ENCODE data around the gene CAMK2D. TPM values are rescaled to one million over a fixed set of nuclear protein-coding genes. Genes with fewer than 3 reads are reported as not detected.

The CAMK2D gene
- total and polyA plus RNA-seq, 4 donors = 10.1 to 31.0 (median 25.6) TPM

- Histone ChIP-seq H3K27me3 (ENCODE audit: control insufficient read depth in 4 of 4, insufficient read depth in 4 of 4, low read length in 3 of 4) (no peaks in the 10 kb centered on the region), H3K4me3 (ENCODE audit: low read depth in 1 of 3, low read length in 3 of 3) (no peak overlapping the region), H3K9ac (ENCODE audit: low read depth in 1 of 2, low read length in 2 of 2) (no peak overlapping the region), H3K27ac (ENCODE audit: low read depth in 1 of 2, low read length in 2 of 2) (no peak overlapping the region), H3K36me3 (ENCODE audit: control insufficient read depth in 4 of 4, insufficient read depth in 3 of 4, low read depth in 1 of 4, low read length in 3 of 4) (no peaks in the 10 kb centered on the region), H3K4me1 (ENCODE audit: control insufficient read depth in 4 of 4, insufficient read depth in 4 of 4, low read length in 3 of 4) (no peaks in the 10 kb centered on the region), H3K9me3 (ENCODE audit: control insufficient read depth in 4 of 4, low read length in 3 of 4) (no peaks in the 10 kb centered on the region)
- no peak for DNase-seq (ENCODE audit: low spot score)
- TF ChIP-seq RAD21 (IDR thresholded peaks at IDR 0.05) = no peak
- TF ChIP-seq ATF3 (IDR thresholded peaks at IDR 0.05) = no peak
- no peak for TF ChIP-seq NR2F2 (IDR thresholded peaks at IDR 0.05)
- TF ChIP-seq MAX (IDR thresholded peaks at IDR 0.05) = no peak
- TF ChIP-seq HNF4G (IDR thresholded peaks at IDR 0.05) = no peak
- no peak for TF ChIP-seq JUND (IDR thresholded peaks at IDR 0.05)
- TF ChIP-seq FOXA2 (IDR thresholded peaks at IDR 0.05) = no peak
- no peak for TF ChIP-seq YY1 (IDR thresholded peaks at IDR 0.05)
- TF ChIP-seq CTCF (IDR thresholded peaks at IDR 0.05; ENCODE audit: low read depth, low read length, missing input control) = no peak
- TF ChIP-seq ZBTB33 (IDR thresholded peaks at IDR 0.05) = no peak
- no peak for TF ChIP-seq GABPA (IDR thresholded peaks at IDR 0.05 in 1 of 2, conservative IDR thresholded peaks at IDR 0.05 in 1 of 2)
- TF ChIP-seq HNF4A (conservative IDR thresholded peaks at IDR 0.05) = no peak
- TF ChIP-seq RXRA (IDR thresholded peaks at IDR 0.05) = no peak
- no peak for TF ChIP-seq SP1 (IDR thresholded peaks at IDR 0.05)
- no peak for TF ChIP-seq EGR1 (IDR thresholded peaks at IDR 0.05; ENCODE audit: low read depth in 2 of 2)
- WGBS = 91% methylated on average over 1 of the region's 1 CpG
Observed at GRCh38 chr4:113603911-113604310, 157.6 kb downstream of the CAMK2D start.

GRCh38 chr4:113602646-113603228, 158.8 kb downstream of the CAMK2D start:
- Histone ChIP-seq H3K4me1 (ENCODE audit: control insufficient read depth in 4 of 4, insufficient read depth in 4 of 4, low read length in 3 of 4) (no peaks in the 10 kb centered on the region), H3K9ac (ENCODE audit: low read depth in 1 of 2, low read length in 2 of 2) (no peak overlapping the region), H3K27me3 (ENCODE audit: control insufficient read depth in 4 of 4, insufficient read depth in 4 of 4, low read length in 3 of 4) (no peaks in the 10 kb centered on the region), H3K27ac (ENCODE audit: low read depth in 1 of 2, low read length in 2 of 2) (no peak overlapping the region), H3K9me3 (ENCODE audit: control insufficient read depth in 4 of 4, low read length in 3 of 4) (no peaks in the 10 kb centered on the region), H3K36me3 (ENCODE audit: control insufficient read depth in 4 of 4, insufficient read depth in 3 of 4, low read depth in 1 of 4, low read length in 3 of 4) (no peaks in the 10 kb centered on the region), H3K4me3 (ENCODE audit: low read depth in 1 of 3, low read length in 3 of 3) (no peak overlapping the region)
- 89% methylated on average over 8 of the region's 8 CpGs for whole genome bisulfite sequencing
- TF ChIP-seq YY1 (IDR thresholded peaks at IDR 0.05) = no peak
- TF ChIP-seq ZBTB33 (IDR thresholded peaks at IDR 0.05) = no peak
- TF ChIP-seq EGR1 (IDR thresholded peaks at IDR 0.05; ENCODE audit: low read depth in 2 of 2) = no peak
- TF ChIP-seq CTCF (IDR thresholded peaks at IDR 0.05; ENCODE audit: low read depth, low read length, missing input control) = no peak
- no peak for TF ChIP-seq REST (IDR thresholded peaks at IDR 0.05)
- no peak for TF ChIP-seq JUND (IDR thresholded peaks at IDR 0.05)
- TF ChIP-seq HNF4A (conservative IDR thresholded peaks at IDR 0.05) = no peak
- DNase-seq (ENCODE audit: low spot score) = no peak
